GM18870 (cell line): ENCODE results near the gene TCEA3.

ENCODE experiments used
- ATAC-seq: cut with Tn5 transposase; IDR thresholded peaks from one replicate; pipeline ENCODE4 v1.9.1; 2021; ENCODE audit warnings: moderate library complexity; ENCODE audit not compliant: unreplicated experiment

Gene TCEA3

DNA sequence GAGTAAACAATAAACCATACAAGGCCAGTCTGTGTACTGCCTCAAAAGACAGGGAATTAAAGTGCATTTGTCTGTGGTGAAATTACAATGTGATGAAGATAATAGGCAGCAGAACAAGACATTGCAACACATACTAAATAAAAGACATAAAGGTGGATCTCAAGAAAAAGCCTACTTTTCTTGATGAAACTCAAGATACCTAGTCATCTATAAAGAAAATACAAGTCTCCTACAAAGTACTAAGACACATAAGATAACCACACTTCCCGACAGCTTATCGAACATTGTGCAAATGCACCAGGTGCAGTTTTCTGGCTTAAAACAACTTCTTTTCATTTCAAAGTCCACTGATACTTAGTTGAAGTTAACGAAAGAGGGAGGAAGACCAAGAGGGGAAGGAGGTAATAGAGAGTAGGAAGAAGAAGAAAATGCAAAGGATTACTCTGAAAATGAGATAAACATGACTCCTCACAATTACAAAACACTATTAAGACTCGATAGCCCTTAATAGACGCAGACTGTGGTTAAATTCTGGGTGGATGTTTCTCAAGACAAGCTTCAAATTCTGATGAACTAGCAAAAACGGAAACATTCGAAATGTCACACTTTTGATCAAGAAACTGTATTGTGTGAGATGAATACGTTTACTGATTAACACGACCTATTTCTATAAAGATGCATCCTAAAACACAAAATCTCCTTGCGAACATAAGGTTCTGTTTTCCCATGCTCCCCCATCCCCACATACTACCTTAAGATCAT is 82.4 kb downstream of the TCEA3 start:
- ATAC-seq = no peak

DNA sequence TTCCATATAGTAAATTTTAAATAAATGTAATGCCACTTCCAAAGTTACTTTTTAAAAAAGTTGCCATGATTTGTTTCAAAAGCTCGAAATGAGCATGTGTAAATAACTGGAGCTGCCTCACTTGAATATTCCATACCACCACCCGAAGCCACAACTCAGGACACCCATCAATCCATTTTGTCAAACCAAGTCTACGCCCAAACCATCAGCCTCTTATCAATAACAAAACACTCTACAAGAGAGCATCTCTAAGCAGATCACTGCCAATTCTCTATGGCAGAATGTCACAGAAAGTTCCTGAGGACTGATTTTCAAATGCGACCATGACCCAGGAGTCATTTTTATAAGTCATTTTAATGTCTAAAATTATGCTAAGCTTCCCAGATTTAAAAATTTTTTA is 84.9 kb downstream of the TCEA3 start:
- ATAC-seq = no peak

DNA sequence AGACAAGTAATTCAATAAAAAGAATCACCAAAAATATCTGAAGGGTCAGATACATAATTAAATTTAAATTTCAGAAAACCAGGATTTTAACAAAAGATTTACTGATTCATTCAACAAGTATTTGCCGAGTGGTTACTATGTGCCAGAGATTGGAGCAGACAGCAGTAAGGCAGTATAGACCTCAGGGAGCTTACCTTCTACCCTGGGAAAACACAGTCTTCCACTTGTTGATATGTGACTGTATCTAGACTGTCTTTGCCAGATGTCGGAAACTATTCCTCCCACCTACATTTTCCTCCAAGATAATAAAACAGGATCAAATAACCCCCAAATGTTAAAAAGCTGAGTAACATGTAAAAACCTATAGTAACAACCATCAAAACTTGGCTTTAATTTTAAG is 86.7 kb downstream of the TCEA3 start:
- no peak for ATAC-seq

DNA sequence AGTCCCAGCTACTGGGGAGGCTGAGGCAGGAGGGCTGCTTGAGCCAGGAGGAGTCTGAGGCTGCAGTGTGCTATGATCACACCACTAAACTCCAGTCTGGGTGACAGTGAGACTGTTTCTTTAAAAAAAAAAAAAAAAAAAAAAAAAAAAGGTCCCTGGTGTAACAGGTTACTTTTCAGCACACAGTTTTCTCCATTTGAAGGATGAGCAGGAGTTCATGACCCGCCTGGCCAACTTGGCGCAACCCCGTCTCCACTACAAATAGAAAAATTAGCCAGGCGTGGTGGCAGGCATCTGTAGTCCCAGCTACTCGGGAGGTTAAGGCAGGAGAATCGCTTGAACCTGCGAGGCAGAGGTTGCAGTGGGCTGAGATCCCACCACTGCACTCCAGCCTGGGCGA is 92.8 kb downstream of the TCEA3 start:
- no peak for ATAC-seq
